ENCODE results near the gene TEAD4.
A peak's percentile ranks its signal among the peaks of the same experiment; 100 is the strongest.

TEAD4 gene

DNA sequence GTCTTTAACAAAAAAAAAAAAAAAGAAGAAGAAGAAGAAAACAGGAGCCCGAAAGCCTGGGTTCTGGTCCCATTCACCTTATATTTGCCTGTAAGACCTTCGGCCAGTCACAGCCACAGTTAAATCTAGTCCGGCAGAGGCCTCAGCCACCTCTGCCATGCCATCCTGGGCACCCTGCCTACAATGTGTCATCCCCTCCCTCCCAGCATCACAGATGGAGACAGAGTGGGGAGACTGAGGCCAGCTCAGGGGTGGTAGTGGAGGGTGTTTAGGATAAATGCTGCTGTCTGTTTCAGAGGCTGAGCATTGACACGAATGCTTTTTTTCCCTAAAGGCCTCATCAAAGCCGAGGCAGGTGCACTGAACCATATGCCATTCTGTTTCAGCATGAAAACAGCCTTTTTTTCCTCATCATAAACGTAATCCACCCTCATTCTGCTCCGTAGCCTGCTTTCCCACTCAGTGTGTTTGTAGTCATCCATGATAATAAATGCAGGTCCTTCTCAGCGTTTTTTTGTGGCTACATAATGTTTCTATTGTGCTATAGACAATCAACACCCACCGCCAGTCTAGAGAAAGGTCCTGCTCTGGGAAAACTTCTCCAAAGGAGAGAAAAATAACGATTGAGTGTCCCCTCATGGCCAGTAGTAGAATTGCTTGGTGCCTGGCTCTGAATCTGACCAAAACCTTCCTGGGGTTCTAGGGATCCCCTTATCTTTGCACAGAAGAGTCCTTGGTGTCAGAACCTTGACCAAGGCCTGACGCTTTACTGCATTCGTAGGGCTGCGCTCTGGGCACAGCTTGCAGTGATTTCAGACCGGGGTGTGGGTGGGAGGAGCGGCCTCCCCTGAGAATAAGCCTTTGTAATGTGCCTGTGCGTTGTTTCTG lies 76.9 kb downstream of the TEAD4 start:
- no peaks in the 10 kb centered on the region for H3K4me1 ChIP-seq
- no peaks in the 10 kb centered on the region for H3K9me3 ChIP-seq
- H3K27me3 ChIP-seq: no peaks in the 10 kb centered on the region
- no peak overlapping the region for H3K4me3 ChIP-seq (ENCODE audit: low read depth, low read length)
- TF ChIP-seq, protein P1, sequence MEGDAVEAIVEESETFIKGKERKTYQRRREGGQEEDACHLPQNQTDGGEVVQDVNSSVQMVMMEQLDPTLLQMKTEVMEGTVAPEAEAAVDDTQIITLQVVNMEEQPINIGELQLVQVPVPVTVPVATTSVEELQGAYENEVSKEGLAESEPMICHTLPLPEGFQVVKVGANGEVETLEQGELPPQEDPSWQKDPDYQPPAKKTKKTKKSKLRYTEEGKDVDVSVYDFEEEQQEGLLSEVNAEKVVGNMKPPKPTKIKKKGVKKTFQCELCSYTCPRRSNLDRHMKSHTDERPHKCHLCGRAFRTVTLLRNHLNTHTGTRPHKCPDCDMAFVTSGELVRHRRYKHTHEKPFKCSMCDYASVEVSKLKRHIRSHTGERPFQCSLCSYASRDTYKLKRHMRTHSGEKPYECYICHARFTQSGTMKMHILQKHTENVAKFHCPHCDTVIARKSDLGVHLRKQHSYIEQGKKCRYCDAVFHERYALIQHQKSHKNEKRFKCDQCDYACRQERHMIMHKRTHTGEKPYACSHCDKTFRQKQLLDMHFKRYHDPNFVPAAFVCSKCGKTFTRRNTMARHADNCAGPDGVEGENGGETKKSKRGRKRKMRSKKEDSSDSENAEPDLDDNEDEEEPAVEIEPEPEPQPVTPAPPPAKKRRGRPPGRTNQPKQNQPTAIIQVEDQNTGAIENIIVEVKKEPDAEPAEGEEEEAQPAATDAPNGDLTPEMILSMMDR (IDR thresholded peaks at IDR 0.05; ENCODE audit: low read depth, low read length): peak; percentile 61
- H3K36me3 ChIP-seq: no peaks in the 10 kb centered on the region
- no peak for DNase-seq

GRCh38 chr12:3036901-3037600 lies 77.9 kb downstream of the TEAD4 start:
- Histone ChIP-seq H3K9me3 (no peaks in the 10 kb centered on the region), H3K4me3 (ENCODE audit: low read depth, low read length) (no peak overlapping the region), H3K4me1 (peaks cover 5% of the 10 kb centered on the region), H3K36me3 (no peaks in the 10 kb centered on the region), H3K27me3 (no peaks in the 10 kb centered on the region)
- no peak for DNase-seq
- TF ChIP-seq, protein P1 (IDR thresholded peaks at IDR 0.05; ENCODE audit: low read depth, low read length): no peak

DNA sequence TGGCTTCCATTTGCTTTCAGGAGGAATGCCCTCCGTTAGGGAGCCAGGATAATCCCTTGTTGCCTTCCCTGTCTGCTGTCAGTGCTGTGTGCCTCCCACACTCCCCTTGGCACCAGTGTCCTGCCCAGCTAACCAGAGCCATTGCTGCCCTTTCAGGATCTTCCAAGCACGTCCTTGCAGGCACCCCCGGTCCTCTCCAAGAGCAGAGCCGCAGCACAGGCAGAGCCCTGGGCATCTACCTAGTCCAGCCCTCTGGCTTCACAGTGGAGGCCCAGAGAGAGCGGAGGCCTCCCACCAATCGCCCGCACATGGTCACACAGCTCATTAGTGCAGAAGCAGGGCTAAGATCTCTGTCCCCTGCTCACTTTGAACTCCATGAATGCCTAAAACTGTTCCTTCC lies 79.0 kb downstream of the TEAD4 start:
- Histone ChIP-seq H3K36me3 (no peaks in the 10 kb centered on the region), H3K4me1 (peaks cover 12% of the 10 kb centered on the region), H3K27me3 (peaks cover 5% of the 10 kb centered on the region; the same call in 1 of the 2 replicates), H3K4me3 (ENCODE audit: low read depth, low read length) (no peak overlapping the region), H3K9me3 (no peaks in the 10 kb centered on the region)
- TF ChIP-seq, protein P1 (IDR thresholded peaks at IDR 0.05; ENCODE audit: low read depth, low read length): no peak
- DNase-seq: no peak

GRCh38 chr12:3038926-3039510 lies 79.8 kb downstream of the TEAD4 start:
- H3K27me3 ChIP-seq: peaks cover 5% of the 10 kb centered on the region; the same call in 1 of the 2 replicates
- peaks cover 12% of the 10 kb centered on the region for H3K4me1 ChIP-seq
- H3K36me3 ChIP-seq: no peaks in the 10 kb centered on the region
- H3K9me3 ChIP-seq: no peaks in the 10 kb centered on the region
- DNase-seq: no peak
- TF ChIP-seq, protein P1 (IDR thresholded peaks at IDR 0.05; ENCODE audit: low read depth, low read length): no peak
- H3K4me3 ChIP-seq (ENCODE audit: low read depth, low read length): no peak overlapping the region

DNA sequence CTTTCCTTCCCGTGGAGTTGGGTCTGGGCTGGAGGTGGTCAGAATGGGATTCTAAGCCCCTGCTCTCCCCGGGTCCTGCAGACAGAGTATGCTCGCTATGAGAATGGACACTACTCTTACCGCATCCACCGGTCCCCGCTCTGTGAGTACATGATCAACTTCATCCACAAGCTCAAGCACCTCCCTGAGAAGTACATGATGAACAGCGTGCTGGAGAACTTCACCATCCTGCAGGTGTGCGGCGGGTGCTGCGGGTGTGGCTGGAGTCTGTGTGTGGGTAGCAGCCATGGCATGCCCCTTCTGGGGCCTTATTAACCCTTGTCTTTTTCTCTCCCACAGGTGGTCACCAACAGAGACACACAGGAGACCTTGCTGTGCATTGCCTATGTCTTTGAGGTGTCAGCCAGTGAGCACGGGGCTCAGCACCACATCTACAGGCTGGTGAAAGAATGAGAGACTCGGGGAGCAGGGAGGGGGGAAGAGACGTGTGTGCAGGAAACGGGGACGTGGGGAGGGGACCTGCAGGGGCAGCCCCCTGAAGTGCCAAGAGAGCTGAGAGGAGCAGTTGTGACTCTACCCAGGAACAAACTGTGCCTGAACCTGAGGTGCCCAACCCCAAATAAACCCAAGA lies 80.9 kb downstream of the TEAD4 start:
- H3K4me3 ChIP-seq (ENCODE audit: low read depth, low read length): no peak overlapping the region
- TF ChIP-seq, protein P1 (IDR thresholded peaks at IDR 0.05; ENCODE audit: low read depth, low read length): no peak
- no peak for DNase-seq
- H3K9me3 ChIP-seq: no peaks in the 10 kb centered on the region
- H3K36me3 ChIP-seq: no peaks in the 10 kb centered on the region
- H3K4me1 ChIP-seq: peaks cover 12% of the 10 kb centered on the region
- H3K27me3 ChIP-seq: peaks cover 5% of the 10 kb centered on the region; the same call in 1 of the 2 replicates
